ENCODE measurements around the gene LRRN2.

DNA sequence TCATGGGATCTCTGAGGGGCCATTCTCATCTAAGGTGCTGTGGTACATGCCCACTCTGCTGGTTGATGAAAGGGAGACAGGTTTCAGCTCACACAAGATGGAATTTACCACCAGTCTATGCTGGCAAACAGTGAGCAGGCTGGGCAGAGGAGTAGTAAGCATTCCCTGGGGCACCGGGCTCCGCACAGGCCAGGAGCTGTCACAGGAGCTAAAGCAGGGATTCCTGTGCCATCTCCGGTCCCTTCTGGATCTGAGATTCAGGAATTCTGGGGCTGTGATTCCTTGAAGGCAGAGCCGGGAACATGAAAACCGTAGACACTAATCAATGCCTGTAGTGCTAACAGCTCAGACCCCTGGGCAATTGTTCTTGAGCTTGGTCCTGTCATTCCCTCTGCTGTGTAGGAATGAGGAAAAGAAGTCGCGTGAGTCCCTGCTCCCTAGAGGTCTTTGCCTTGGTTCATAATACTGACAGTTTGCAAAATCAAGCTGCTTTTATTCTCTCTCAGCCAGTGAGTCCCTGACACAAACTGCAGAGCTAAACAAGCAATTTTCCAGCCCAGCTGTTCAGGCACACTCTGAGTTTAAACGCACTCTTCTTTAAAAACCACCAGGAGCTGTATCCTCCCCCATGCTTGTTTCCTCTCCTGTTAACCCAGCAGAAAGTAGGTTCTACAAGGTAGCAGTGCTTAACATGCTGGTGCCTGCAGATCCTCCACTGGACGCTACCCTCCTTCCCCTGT lies 116.8 kb downstream of the LRRN2 start:
- TF ChIP-seq, protein P1, sequence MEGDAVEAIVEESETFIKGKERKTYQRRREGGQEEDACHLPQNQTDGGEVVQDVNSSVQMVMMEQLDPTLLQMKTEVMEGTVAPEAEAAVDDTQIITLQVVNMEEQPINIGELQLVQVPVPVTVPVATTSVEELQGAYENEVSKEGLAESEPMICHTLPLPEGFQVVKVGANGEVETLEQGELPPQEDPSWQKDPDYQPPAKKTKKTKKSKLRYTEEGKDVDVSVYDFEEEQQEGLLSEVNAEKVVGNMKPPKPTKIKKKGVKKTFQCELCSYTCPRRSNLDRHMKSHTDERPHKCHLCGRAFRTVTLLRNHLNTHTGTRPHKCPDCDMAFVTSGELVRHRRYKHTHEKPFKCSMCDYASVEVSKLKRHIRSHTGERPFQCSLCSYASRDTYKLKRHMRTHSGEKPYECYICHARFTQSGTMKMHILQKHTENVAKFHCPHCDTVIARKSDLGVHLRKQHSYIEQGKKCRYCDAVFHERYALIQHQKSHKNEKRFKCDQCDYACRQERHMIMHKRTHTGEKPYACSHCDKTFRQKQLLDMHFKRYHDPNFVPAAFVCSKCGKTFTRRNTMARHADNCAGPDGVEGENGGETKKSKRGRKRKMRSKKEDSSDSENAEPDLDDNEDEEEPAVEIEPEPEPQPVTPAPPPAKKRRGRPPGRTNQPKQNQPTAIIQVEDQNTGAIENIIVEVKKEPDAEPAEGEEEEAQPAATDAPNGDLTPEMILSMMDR (conservative IDR thresholded peaks at IDR 0.05 in 1 of 2, IDR thresholded peaks at IDR 0.05 in 1 of 2; ENCODE audit: low read depth in 1 of 2, low read length in 2 of 2) = no peak
- no peak for TF ChIP-seq EZH2 (IDR thresholded peaks at IDR 0.05; ENCODE audit: low read length, missing control alignments)
